BJ (cell line): ENCODE measurements around the gene SLC35G3. TPM values are rescaled to one million over a fixed set of nuclear protein-coding genes. Genes with fewer than 3 reads are reported as not detected.

Source experiments
- CTCF ChIA-PET: fragments of 350-600 bp; formaldehyde crosslinking; extraction: SDS; loops from one replicate; lab custom pipeline; 2021; ENCODE audit warnings: antibody characterized with exemption, inconsistent platforms; lab: Yijun Ruan, JAX
- POLR2A ChIA-PET: fragments of 300-600 bp; sonication (Branson Sonifier 250); formaldehyde crosslinking; extraction: SDS; loops from one replicate; lab custom pipeline; 2021; ENCODE audit warnings: antibody characterized with exemption; lab: Charles Lee
- DNase-seq: peaks from one replicate; pipeline ENCODE4 v3.0.0-alpha.2; 2011; ENCODE audit warnings: low read depth
- H3K27me3 ChIP-seq: 2 replicates; pipeline ENCODE4 v1.6.0; 2011; ENCODE audit warnings: low read length; ENCODE audit not compliant: control insufficient read depth, insufficient read depth
- H3K36me3 ChIP-seq: 2 replicates; pipeline ENCODE4 v1.5.1; 2011; ENCODE audit warnings: low read length; ENCODE audit not compliant: control insufficient read depth, insufficient read depth
- H3K4me3 ChIP-seq: 2 replicates; pipeline ENCODE4 v1.5.1; 2011; ENCODE audit warnings: low read depth, mild to moderate bottlenecking, control low read depth, low read length
- polyA plus RNA-seq: library from polyadenylated mRNA; depleted of rRNA; stranded (reverse); fragments of >200 nt; gene quantifications from 2 replicates; pipeline ENCODE4 v1.2.3, GENCODE V29; 2011
- TF ChIP-seq, protein P1 (sequence below): IDR thresholded peaks from 2 replicates; pipeline ENCODE4 v1.5.1; 2011; ENCODE audit warnings: low read depth, mild to moderate bottlenecking, control low read depth, inconsistent platforms, low read length, moderate library complexity; ENCODE audit not compliant: insufficient read depth

Gene SLC35G3
- polyA plus RNA-seq, 1 experiment, result not detected

DNA sequence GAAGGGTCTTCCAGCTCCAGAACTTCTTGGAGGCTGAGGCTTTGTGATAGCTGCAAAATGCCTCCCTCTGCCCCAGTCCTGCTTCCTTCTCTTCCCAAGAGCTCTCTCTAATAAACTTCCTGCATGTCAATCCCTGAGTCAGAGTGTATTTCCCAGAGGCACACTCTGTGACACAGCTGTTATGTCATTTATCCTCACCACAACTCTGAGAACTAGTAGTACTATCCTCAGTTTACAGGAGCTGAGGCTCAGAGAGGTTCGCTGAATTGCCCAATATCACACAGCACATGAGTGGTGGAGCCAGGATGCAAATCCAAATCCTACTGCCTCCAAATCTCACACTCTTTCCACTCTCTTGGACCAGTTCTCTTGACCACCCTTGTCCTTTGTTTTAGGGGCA, 26.5 kb downstream of the SLC35G3 start:
- POLR2A ChIA-PET, result no interaction called here
- CTCF ChIA-PET, result interaction anchor here (0.9 to 4.5 kb wide), 3 partner anchors 357 to 371 kb away, joined by 3 to 16 read pairs (median 4); partner anchors contain the start of gene SLFN12L
- no peaks in the 10 kb centered on the region for H3K36me3 ChIP-seq
- H3K4me3 ChIP-seq, result no peak overlapping the region
- TF ChIP-seq, protein P1, sequence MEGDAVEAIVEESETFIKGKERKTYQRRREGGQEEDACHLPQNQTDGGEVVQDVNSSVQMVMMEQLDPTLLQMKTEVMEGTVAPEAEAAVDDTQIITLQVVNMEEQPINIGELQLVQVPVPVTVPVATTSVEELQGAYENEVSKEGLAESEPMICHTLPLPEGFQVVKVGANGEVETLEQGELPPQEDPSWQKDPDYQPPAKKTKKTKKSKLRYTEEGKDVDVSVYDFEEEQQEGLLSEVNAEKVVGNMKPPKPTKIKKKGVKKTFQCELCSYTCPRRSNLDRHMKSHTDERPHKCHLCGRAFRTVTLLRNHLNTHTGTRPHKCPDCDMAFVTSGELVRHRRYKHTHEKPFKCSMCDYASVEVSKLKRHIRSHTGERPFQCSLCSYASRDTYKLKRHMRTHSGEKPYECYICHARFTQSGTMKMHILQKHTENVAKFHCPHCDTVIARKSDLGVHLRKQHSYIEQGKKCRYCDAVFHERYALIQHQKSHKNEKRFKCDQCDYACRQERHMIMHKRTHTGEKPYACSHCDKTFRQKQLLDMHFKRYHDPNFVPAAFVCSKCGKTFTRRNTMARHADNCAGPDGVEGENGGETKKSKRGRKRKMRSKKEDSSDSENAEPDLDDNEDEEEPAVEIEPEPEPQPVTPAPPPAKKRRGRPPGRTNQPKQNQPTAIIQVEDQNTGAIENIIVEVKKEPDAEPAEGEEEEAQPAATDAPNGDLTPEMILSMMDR, result no peak
- H3K27me3 ChIP-seq, result no peaks in the 10 kb centered on the region
- DNase-seq, result no peak

DNA sequence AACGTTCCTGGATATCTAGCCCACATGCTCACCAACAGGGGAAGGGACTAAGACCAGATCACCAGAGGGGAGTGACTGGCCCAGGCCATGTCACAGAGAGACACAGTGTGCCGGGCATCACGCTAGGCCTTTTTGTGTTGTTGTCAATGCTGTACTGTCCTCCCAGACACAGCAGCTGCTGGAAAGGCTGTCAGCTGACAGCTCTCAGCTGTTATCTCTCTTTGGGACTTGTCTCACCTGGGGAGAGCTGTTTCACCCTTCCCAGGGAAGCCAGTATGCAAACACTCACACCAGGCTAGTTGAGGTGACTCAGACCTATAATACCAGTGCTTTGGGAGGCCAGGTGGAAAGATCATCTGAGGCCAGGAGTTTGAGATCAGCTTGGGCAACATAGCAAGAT, 27.1 kb downstream of the SLC35G3 start:
- ChIA-PET POLR2A (no interaction called here), CTCF (interaction anchor here (0.9 to 4.5 kb wide), 3 partner anchors 357 to 371 kb away, joined by 3 to 16 read pairs (median 4); partner anchors contain the start of gene SLFN12L)
- Histone ChIP-seq H3K4me3 (no peak overlapping the region), H3K27me3 (no peaks in the 10 kb centered on the region), H3K36me3 (no peaks in the 10 kb centered on the region)
- no peak for DNase-seq
- TF ChIP-seq, protein P1, result no peak

DNA sequence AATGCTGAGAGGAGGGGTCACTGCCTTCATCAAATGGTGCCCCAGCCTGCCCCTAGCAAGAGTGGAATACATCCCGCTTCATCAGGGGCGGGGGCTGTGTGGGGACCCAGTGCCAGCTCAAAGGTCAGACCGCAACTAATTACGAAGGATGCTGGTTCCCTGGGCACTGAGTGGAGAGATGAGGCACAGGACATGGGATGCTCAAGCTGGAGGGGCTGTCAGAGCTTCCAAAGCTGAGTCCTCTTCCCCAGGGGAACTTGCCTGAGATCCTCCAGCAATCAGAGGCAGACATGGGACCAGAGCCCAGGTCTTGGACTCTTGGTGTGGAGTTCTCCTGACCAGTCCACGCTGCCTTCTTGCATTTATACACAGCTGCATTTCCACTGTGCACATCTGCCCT, 27.7 kb downstream of the SLC35G3 start:
- no peak for DNase-seq
- no peaks in the 10 kb centered on the region for H3K27me3 ChIP-seq
- ChIA-PET CTCF (interaction anchor here (1.5 to 4.5 kb wide), 2 partner anchors 367 to 372 kb away, joined by 4 to 16 read pairs; partner anchors contain the start of gene SLFN12L), POLR2A (no interaction called here)
- no peak overlapping the region for H3K4me3 ChIP-seq
- H3K36me3 ChIP-seq, result no peaks in the 10 kb centered on the region
- TF ChIP-seq, protein P1, result no peak

DNA sequence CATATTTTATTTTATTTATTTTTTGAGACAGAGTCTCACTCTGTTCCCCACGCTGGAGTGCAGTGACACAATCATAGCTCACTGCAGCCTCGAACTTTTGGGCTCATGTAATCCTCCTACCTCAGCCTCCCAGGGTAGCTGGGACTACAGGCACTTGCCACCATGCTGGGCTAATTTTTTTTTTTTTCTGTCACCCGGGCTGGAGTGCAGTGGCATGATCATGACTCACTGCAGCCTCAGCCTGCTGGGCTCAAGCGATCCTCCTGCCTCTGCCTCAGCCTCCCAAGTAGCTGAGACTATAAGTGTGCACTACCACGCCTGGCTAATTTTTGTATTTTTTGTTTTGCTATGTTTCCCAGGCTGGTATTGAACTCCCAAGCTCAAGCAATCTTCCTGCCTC, 29.5 kb downstream of the SLC35G3 start:
- TF ChIP-seq, protein P1, result no peak
- POLR2A ChIA-PET, result no interaction called here
- no peak for DNase-seq
- CTCF ChIA-PET, result interaction anchor here (1.1 to 4.5 kb wide), 2 partner anchors 12 to 374 kb away, joined by 3 to 16 read pairs; partner anchors contain the start of gene SLFN12L
- Histone ChIP-seq H3K4me3 (no peak overlapping the region), H3K27me3 (no peaks in the 10 kb centered on the region; the same call in none of the 2 replicates), H3K36me3 (no peaks in the 10 kb centered on the region)

DNA sequence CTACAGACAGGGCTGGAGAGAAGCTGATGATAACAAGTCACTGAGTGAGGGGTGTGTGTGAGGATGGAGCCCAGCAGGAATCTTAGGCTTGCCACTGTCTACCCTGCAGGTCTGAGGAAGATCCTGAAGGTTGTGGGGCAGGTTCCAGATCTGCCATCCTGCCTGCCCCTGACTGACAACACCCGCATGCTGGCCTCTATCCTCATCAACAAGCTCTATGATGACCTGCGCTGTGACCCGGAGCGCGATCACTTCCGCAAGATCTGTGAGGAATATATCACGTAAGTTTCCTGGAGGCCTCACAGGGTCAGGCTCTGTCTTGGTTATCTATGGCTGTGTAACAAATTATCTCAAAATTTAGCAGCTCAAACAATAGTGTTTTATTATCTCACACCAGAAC, 30.3 kb downstream of the SLC35G3 start:
- TF ChIP-seq, protein P1, result no peak
- ChIA-PET CTCF (interaction anchor here (1.1 kb wide), 1 partner anchor 12 kb away, joined by 3 read pairs; no protein-coding TSS in a partner anchor), POLR2A (no interaction called here)
- H3K4me3 ChIP-seq, result no peak overlapping the region
- H3K36me3 ChIP-seq, result no peaks in the 10 kb centered on the region
- H3K27me3 ChIP-seq, result no peaks in the 10 kb centered on the region; the same call in none of the 2 replicates
- no peak for DNase-seq
